Coronary artery (tissue), 2 donors: ENCODE measurements around the gene AKAP10.

Experiments used
- DNase-seq: peaks from one replicate; pipeline ENCODE4 v3.0.0-alpha.2; 2017; ENCODE audit warnings: low spot score
- H3K27ac ChIP-seq, 2 donors: fragments of 200-600 bp; sonication (generic); one replicate each; pipeline ENCODE4 v1.5.1; 2016 to 2019
- H3K4me3 ChIP-seq: fragments of 200-600 bp; sonication (generic); 2 replicates; pipeline ENCODE4 v1.5.1; 2016; ENCODE audit warnings: mild to moderate bottlenecking, moderate library complexity
- TF ChIP-seq, protein P1 (sequence below): fragments of 200-600 bp; sonication (generic); IDR thresholded peaks from one replicate; pipeline ENCODE4 v1.5.1; 2019; ENCODE audit warnings: antibody characterized with exemption

Gene AKAP10

DNA sequence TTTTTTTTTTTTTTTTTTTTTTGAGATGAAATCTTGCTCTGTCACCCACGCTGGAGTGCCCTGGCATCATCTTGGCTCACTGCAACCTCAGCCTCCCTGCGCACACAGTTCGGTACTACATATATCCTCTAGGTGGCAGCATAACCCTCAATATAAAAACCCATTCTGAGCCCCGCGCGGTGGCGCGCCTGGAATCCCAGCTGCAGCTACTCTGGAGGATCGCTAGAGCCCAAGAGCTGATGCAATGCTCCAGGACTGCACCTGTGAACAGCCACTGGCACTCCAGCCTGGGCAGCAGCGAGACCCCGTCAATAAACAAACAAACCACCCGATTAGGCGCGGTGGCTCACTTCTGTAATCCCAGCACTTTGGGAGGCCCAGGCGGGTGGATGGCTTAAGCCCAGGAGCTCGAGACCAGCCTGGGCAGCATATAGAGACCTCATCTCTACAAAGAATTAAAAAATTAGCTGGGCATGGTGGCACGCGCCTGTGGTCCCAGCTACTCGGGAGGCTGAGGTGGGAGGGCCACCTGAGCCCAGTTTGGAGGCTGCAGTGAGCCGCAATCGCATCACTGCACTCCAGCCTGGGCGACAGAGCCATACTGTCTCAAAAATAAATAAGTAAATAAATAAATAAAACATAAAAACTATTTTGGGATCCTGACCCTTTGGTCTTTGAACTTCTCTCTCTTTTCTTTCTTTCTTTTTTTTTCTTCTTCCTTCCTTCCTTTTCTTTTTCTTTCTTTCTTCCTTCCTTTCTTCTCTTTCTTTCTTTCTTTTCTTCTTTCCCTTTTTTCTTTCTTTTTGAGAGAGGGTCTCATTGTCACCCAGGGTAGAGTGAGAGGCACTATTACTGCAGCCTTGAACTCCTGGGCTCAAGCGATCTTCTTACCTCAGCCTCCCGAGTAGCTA lies 15.4 kb upstream of the AKAP10 start:
- DNase-seq: peak; percentile 90
- TF ChIP-seq, protein P1, sequence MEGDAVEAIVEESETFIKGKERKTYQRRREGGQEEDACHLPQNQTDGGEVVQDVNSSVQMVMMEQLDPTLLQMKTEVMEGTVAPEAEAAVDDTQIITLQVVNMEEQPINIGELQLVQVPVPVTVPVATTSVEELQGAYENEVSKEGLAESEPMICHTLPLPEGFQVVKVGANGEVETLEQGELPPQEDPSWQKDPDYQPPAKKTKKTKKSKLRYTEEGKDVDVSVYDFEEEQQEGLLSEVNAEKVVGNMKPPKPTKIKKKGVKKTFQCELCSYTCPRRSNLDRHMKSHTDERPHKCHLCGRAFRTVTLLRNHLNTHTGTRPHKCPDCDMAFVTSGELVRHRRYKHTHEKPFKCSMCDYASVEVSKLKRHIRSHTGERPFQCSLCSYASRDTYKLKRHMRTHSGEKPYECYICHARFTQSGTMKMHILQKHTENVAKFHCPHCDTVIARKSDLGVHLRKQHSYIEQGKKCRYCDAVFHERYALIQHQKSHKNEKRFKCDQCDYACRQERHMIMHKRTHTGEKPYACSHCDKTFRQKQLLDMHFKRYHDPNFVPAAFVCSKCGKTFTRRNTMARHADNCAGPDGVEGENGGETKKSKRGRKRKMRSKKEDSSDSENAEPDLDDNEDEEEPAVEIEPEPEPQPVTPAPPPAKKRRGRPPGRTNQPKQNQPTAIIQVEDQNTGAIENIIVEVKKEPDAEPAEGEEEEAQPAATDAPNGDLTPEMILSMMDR: peak; percentile 39
- no peak overlapping the region for H3K27ac ChIP-seq
- H3K4me3 ChIP-seq: peak overlapping the region; percentile 8

DNA sequence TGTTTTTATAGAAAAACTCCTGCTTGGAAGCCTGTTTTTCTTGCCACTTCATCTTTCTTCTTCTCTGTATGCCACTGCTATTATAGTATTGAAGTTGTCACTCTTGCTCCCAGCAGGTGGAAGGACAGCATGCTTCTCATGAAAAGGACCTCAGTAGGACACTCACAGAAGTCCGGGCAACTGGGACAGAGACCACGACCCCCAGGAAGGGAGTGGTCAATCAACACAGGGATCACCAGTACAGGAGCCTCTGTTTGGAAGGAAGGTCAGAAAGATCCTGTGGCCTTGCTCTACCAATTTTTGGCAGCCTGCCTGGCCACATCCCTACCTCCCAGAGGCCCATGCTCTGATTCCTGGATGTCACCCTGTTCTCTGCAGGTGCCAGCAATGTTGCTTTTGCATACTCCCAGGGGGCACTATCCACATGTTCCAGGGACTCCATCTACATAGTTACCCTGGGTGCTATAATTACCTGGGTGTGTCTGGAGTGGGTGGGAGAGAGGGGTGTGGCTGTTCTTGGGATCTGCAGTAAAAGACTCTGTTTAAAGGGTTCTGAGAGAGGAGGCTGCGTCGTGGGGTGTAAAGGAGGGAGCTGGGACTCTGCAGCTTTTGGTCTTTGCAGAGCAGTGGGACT lies 13.7 kb upstream of the AKAP10 start:
- H3K27ac ChIP-seq: no peak overlapping the region
- TF ChIP-seq, protein P1: no peak
- DNase-seq: peak; percentile 58
- H3K4me3 ChIP-seq: no peak overlapping the region

DNA sequence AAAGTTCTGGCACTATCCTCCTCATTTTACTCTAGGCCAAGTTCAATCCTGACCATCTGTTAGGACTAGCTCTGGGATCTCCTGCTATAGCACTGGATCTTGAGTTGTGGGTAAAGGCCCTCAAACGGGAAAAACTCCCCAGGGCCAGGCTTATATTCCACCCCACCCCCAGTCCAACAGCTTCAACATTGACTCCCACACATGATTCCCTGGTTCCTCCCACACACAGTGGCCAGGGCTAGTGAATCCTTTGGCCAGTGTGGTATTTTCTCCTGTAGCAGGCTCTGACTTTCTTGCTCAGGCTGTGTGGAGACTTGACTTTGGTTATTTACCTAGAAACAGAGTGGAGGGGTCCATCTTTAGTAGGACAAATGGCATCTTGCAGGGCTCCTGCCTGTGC lies 10.3 kb upstream of the AKAP10 start:
- TF ChIP-seq, protein P1: no peak
- peak; percentile 16 for DNase-seq
- Histone ChIP-seq H3K4me3 (no peak overlapping the region), H3K27ac (no peak overlapping the region)

DNA sequence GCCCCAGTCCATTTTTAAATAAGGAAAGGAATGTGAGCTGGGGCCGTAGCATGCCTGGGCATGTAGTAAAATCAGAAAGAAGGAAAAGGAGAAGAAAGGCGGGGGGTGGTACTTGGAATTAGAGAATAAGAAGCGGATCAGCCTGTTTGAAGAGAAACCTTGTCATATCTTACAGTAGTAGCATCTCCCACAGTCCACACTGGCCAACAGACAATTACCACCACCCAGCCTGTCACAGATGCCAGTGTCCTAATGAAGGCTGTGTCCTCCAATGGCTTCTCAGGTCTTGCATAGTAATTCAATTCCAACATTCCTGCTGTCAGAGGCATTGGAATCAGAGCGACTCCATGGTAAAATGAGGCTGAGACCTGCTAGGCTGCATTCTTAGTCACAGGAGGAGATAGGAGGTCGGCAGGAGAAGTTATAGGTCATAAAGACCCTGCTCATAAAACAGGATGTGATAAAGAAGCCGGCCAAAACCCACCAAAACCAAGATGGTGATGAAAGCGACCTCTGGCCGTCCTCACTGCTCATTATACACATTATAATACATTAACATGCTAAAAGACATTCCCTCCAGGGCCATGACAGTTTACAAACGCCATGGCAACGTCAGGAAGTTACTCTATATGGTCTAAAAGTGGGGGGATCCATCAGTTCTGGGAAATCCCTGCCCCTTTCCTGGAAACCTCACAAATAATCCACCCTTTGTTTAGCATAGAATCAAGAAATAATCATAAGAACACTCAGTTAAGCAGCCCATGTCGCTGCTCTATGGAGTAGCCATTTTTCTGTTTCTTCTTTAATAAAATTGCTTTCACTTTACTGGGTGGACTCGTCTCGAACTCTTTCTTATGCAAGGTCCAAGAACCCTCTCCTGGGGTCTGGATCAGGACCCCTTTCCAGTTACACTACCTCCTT lies 9.6 kb upstream of the AKAP10 start:
- TF ChIP-seq, protein P1: no peak
- peak; percentile 16 for DNase-seq
- H3K4me3 ChIP-seq: no peak overlapping the region
- H3K27ac ChIP-seq: no peak overlapping the region

DNA sequence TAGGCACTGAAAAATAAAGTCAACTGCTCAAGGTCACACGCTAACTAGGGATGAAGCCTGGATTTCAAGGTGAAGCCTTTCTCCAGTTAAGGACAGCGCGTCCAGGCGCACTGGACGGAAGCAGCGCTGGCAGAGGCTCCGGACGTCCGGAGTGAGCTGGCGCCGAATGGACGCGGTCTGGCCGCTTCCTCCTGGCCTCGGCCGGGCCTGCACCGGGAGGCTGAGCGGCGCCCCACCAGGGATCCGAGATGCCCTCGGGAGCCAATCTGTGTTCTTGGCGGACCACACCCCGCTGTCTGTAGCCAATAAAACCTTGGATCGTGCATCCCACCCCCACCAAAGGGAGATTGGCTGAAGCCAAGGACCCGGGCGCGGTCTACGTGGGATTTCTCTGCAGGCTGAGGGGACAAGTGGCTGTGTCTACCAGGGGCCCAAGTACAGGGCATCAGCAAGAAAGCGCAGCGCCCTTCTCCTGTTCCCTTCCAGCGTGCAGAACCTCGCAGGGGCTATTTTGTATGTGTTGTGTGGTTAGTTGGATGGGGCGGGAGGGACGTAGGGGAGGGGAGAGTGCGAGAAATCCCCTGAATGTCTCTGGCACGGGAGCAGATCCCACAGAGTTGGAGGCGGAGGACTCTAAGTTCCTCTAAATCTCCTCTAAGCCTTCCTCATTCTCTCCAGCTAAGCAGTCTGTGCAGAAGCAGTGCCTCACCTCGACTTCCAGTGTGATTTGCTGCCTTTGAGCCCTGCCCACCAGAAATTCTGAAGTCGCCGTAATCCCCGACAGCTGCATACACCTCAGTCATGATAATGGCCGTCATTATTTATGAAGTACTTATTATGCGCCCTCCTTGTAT lies 2.5 kb upstream of the AKAP10 start:
- peak overlapping the region in 1 of 2 donors; percentile 59 for H3K27ac ChIP-seq
- peak overlapping the region; percentile 29 for H3K4me3 ChIP-seq

More for the DNA sequence above, 2.5 kb upstream of the AKAP10 start:
- TF ChIP-seq, protein P1: no peak
- DNase-seq: no peak
